ENCODE results near the gene TMEM132C.

TMEM132C gene

GRCh38 chr12:128660532-128661225, 393.7 kb downstream of the TMEM132C start:
- no peak for TF ChIP-seq FOXP2 (optimal IDR thresholded peaks at IDR 0.05; ENCODE audit: borderline replicate concordance, extremely low read depth, extremely low read length, insufficient read depth)
- TF ChIP-seq TAF1 (IDR thresholded peaks at IDR 0.05; ENCODE audit: borderline replicate concordance, insufficient read depth, low read length): no peak
- TF ChIP-seq SIN3A (IDR thresholded peaks at IDR 0.05; ENCODE audit: borderline replicate concordance, insufficient read depth, low read length): no peak
- no peak for TF ChIP-seq POLR2AphosphoS5 (IDR thresholded peaks at IDR 0.05; ENCODE audit: low read depth, low read length)
- TF ChIP-seq REST (IDR thresholded peaks at IDR 0.05; ENCODE audit: insufficient read depth in 1 of 2, low read depth in 2 of 2, low read length in 2 of 2): no peak

- TF ChIP-seq FOXP2 (optimal IDR thresholded peaks at IDR 0.05; ENCODE audit: borderline replicate concordance, extremely low read depth, extremely low read length, insufficient read depth) (no peak), TAF1 (IDR thresholded peaks at IDR 0.05; ENCODE audit: borderline replicate concordance, insufficient read depth, low read length) (no peak), REST (IDR thresholded peaks at IDR 0.05; ENCODE audit: insufficient read depth in 1 of 2, low read depth in 2 of 2, low read length in 2 of 2) (no peak), SIN3A (IDR thresholded peaks at IDR 0.05; ENCODE audit: borderline replicate concordance, insufficient read depth, low read length) (no peak), POLR2AphosphoS5 (IDR thresholded peaks at IDR 0.05; ENCODE audit: low read depth, low read length) (no peak)
These were observed 394.2 kb downstream of the TMEM132C start for GRCh38 chr12:128661226-128661569.

- no peak for TF ChIP-seq FOXP2 (optimal IDR thresholded peaks at IDR 0.05; ENCODE audit: borderline replicate concordance, extremely low read depth, extremely low read length, insufficient read depth)
- no peak for TF ChIP-seq POLR2AphosphoS5 (IDR thresholded peaks at IDR 0.05; ENCODE audit: low read depth, low read length)
- TF ChIP-seq SIN3A (IDR thresholded peaks at IDR 0.05; ENCODE audit: borderline replicate concordance, insufficient read depth, low read length): no peak
These were observed 395.1 kb downstream of the TMEM132C start for GRCh38 chr12:128662101-128662500.

GRCh38 chr12:128664501-128664900, 397.5 kb downstream of the TMEM132C start:
- TF ChIP-seq REST (IDR thresholded peaks at IDR 0.05; ENCODE audit: insufficient read depth in 1 of 2, low read depth in 2 of 2, low read length in 2 of 2) (no peak), POLR2AphosphoS5 (IDR thresholded peaks at IDR 0.05; ENCODE audit: low read depth, low read length) (no peak), FOXP2 (optimal IDR thresholded peaks at IDR 0.05; ENCODE audit: borderline replicate concordance, extremely low read depth, extremely low read length, insufficient read depth) (no peak), SIN3A (IDR thresholded peaks at IDR 0.05; ENCODE audit: borderline replicate concordance, insufficient read depth, low read length) (no peak)

GRCh38 chr12:128667193-128667592, 400.2 kb downstream of the TMEM132C start:
- TF ChIP-seq FOXP2 (optimal IDR thresholded peaks at IDR 0.05; ENCODE audit: borderline replicate concordance, extremely low read depth, extremely low read length, insufficient read depth): no peak
- no peak for TF ChIP-seq TAF1 (IDR thresholded peaks at IDR 0.05; ENCODE audit: borderline replicate concordance, insufficient read depth, low read length)
- no peak for TF ChIP-seq POLR2AphosphoS5 (IDR thresholded peaks at IDR 0.05; ENCODE audit: low read depth, low read length)
- TF ChIP-seq REST (IDR thresholded peaks at IDR 0.05; ENCODE audit: insufficient read depth in 1 of 2, low read depth in 2 of 2, low read length in 2 of 2): no peak
- TF ChIP-seq SIN3A (IDR thresholded peaks at IDR 0.05; ENCODE audit: borderline replicate concordance, insufficient read depth, low read length): no peak
